ENCODE measurements around the gene TCEAL5. TPM values are rescaled to one million over a fixed set of nuclear protein-coding genes. Genes with fewer than 3 reads are reported as not detected.
"Not testable (repeated sequence)": the region's sequence is repeated elsewhere in the genome, so short reads cannot be mapped to it uniquely, and the experiment has no call there.

The TCEAL5 gene
- total RNA-seq, 4 donors from 2014 or later = 0.38 TPM; not detected in 3

DNA sequence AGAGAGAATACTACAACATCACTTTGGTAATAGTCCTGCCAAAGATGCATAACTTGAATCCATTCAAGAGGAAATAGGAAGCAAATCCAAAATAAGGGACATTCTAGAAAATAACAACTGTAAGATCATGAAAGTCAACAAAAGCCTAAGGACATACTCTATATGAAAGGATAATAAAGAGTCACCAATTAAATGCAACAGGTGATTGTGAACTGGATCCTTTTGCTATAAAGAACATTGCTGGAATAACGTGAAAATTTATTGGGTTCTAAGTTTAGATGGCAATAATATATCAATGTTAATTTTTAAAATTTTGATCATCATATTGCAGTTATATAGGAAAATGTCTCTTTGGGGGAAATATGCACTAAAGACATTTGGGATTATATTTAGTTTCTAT is 41.7 kb downstream of the TCEAL5 start:
- Histone ChIP-seq H3K36me3 (no peaks in the 10 kb centered on the region), H3K27me3 (no peaks in the 10 kb centered on the region), H3K9me3 (no peaks in the 10 kb centered on the region), H3K27ac (no peak overlapping the region), H3K4me3 (no peak overlapping the region), H3K4me1 (no peaks in the 10 kb centered on the region)
- DNase-seq = no peak
- TF ChIP-seq POLR2A (IDR thresholded peaks at IDR 0.05) = no peak
- TF ChIP-seq, protein P1, sequence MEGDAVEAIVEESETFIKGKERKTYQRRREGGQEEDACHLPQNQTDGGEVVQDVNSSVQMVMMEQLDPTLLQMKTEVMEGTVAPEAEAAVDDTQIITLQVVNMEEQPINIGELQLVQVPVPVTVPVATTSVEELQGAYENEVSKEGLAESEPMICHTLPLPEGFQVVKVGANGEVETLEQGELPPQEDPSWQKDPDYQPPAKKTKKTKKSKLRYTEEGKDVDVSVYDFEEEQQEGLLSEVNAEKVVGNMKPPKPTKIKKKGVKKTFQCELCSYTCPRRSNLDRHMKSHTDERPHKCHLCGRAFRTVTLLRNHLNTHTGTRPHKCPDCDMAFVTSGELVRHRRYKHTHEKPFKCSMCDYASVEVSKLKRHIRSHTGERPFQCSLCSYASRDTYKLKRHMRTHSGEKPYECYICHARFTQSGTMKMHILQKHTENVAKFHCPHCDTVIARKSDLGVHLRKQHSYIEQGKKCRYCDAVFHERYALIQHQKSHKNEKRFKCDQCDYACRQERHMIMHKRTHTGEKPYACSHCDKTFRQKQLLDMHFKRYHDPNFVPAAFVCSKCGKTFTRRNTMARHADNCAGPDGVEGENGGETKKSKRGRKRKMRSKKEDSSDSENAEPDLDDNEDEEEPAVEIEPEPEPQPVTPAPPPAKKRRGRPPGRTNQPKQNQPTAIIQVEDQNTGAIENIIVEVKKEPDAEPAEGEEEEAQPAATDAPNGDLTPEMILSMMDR (IDR thresholded peaks at IDR 0.05) = no peak
- 50 to 63% methylated on average over 1 of the region's 1 CpG for WGBS, 2 donors
- intact Hi-C loops (cut with DNase I) = no loop called here

DNA sequence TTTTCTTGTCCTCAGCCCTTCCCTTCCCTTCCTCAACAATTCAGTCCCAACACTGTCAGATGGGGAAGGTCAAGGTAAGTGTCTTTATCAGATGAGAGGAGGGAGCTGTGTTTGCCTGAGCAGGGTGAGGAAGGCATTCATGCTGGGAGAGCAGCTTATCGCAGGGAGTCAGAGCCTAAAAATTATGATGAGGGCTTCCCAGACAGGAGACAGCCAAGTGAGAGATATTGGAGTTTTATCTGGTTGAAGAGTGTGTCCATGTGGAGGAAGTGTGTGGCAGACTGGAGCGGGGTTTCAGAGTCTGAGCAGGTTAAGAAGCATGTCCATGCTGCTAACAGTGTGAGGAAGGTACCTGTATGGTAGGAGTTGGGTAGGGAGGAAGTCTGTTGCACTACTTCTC is 43.3 kb downstream of the TCEAL5 start:
- Histone ChIP-seq H3K27ac (no peak overlapping the region), H3K27me3 (no peaks in the 10 kb centered on the region), H3K4me3 (no peak overlapping the region), H3K9me3 (no peaks in the 10 kb centered on the region), H3K4me1 (no peaks in the 10 kb centered on the region), H3K36me3 (no peaks in the 10 kb centered on the region)
- WGBS, 2 donors = 72 to 89% methylated on average over 2 of the region's 2 CpGs
- no peak for TF ChIP-seq POLR2A (IDR thresholded peaks at IDR 0.05)
- TF ChIP-seq, protein P1 (IDR thresholded peaks at IDR 0.05) = no peak
- intact Hi-C loops (cut with DNase I) = no loop called here
- no peak for DNase-seq

DNA sequence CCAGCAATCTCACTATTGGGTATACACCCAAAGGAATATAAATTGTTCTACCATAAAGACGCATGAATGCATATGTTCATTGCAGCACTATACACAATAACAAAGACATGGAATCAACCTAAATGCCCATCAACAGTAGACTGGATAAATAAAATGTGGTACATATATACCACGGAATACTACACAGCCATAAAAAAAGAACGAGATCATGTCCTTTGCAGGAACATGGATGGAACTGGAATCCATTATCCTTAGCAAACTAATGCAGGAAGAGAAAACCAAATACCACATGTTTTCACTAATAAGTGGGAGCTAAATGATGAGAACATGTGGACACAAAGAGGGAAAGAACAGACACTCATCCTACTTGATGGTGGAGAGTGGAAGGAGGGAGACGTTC is 50.6 kb downstream of the TCEAL5 start:
- DNase-seq; H3K9me3 ChIP-seq; H3K36me3 ChIP-seq; H3K27ac ChIP-seq; H3K4me1 ChIP-seq; intact Hi-C loops (cut with DNase I); H3K27me3 ChIP-seq; H3K4me3 ChIP-seq: not testable (repeated sequence)
- WGBS, 2 donors = 87 to 89% methylated on average over 4 of the region's 4 CpGs

Other genes with a start within 250 kb of the TCEAL5 start
- gene BEX1, start 212.6 kb downstream of the TCEAL5 start, total RNA-seq = 1 to 10 TPM in 1 of 4 donors, not detected in 3; 1.9 TPM
- gene NXF3, start 183.6 kb downstream of the TCEAL5 start, total RNA-seq = under 1 TPM in 2 of 4 donors, not detected in 2; 0.26 to 0.38 TPM
- gene BEX4, start 61.6 kb downstream of the TCEAL5 start, total RNA-seq = 10 to 100 TPM in 3 of 4 donors, 1 to 10 TPM in 1; 7.6 to 34.2 (median 26.6) TPM
- gene TCEAL8, start 21.6 kb downstream of the TCEAL5 start, total RNA-seq = 10 to 100 TPM; 18.7 to 58.4 (median 27.2) TPM
- 10 to 100 TPM in 2 of 4 donors, 1 to 10 TPM in 2; 3.3 to 10.7 (median 7.8) TPM for gene BEX2, start 34.2 kb upstream of the TCEAL5 start, total RNA-seq
- 1 to 10 TPM in 2 of 4 donors, not detected in 2; 1.3 to 6.3 TPM for gene TCEAL7, start 53.5 kb upstream of the TCEAL5 start, total RNA-seq
- gene TCEAL9, start 79.8 kb upstream of the TCEAL5 start, total RNA-seq = 10 to 100 TPM; 23.0 to 65.5 (median 35.7) TPM
- 100 to 1,000 TPM in 1 of 4 donors, 10 to 100 TPM in 3; 32.7 to 104 (median 44.7) TPM for gene BEX3, start 99.8 kb upstream of the TCEAL5 start, total RNA-seq
- gene RAB40A, start 242.7 kb upstream of the TCEAL5 start, total RNA-seq = 10 to 100 TPM in 1 of 4 donors, 1 to 10 TPM in 1, under 1 TPM in 2; 0.15 to 14.1 (median 1.0) TPM